Upper lobe of left lung (tissue), 6 donors: Measurements from ENCODE around the gene HOMER2. TPM values are rescaled to one million over a fixed set of nuclear protein-coding genes. Genes with fewer than 3 reads are reported as not detected.
"Not testable (repeated sequence)": the region's sequence is repeated elsewhere in the genome, so short reads cannot be mapped to it uniquely, and the experiment has no call there.

ENCODE experiments used
- ATAC-seq, 2 donors: fragments of 200-7000 bp; cut with Tn5 transposase; one replicate each; pipeline ENCODE4 v1.9.1; 2022; ENCODE audit warnings: mild to moderate bottlenecking in 2 of 2, moderate library complexity in 2 of 2; ENCODE audit not compliant: low FRiP score in 2 of 2
- DNase-seq, 2 donors: peaks; one replicate each; pipeline ENCODE4 v3.0.0-alpha.2; 2019 to 2020
- H3K27ac ChIP-seq, 4 donors: fragments of 200-600 bp; sonication (generic); one replicate each; pipeline ENCODE4 v1.5.1; 2016 to 2019
- H3K27me3 ChIP-seq, 4 donors: fragments of 200-600 bp; sonication (generic); one replicate each; pipeline ENCODE4 v1.5.1; 2017 to 2019
- H3K36me3 ChIP-seq, 4 donors: fragments of 200-600 bp; sonication (generic); one replicate each; pipeline ENCODE4 v1.5.1; 2016 to 2019
- H3K4me1 ChIP-seq, 4 donors: fragments of 200-600 bp; sonication (generic); one replicate each; pipeline ENCODE4 v1.5.1; 2018 to 2019
- H3K4me3 ChIP-seq, 4 donors: fragments of 200-600 bp; sonication (generic); one replicate each; pipeline ENCODE4 v1.5.1; 2017 to 2019; ENCODE audit warnings: mild to moderate bottlenecking in 2 of 4, moderate library complexity in 1 of 4
- H3K9me3 ChIP-seq, 4 donors: fragments of 200-600 bp; sonication (generic); one replicate each; pipeline ENCODE4 v1.5.1; 2018 to 2019
- EP300 ChIP-seq, 4 donors: sonication (generic); formaldehyde crosslinking; IDR thresholded peaks; one replicate each; pipeline ENCODE4 v1.5.1; 2017; ENCODE audit warnings: antibody characterized with exemption in 4 of 4, control low read depth in 2 of 4
- POLR2A ChIP-seq, 4 donors: fragments of 450-650 bp; IDR thresholded peaks; one replicate each; pipeline ENCODE4 v1.5.1; 2016 to 2017; ENCODE audit warnings: antibody characterized with exemption in 4 of 4, mild to moderate bottlenecking in 2 of 4
- POLR2AphosphoS5 ChIP-seq, 2 donors: sonication (generic); formaldehyde crosslinking; IDR thresholded peaks; one replicate each; pipeline ENCODE4 v1.5.1; 2017; ENCODE audit warnings: antibody characterized with exemption in 2 of 2
- WGBS, 2 donors: methylation state at CpG; one replicate each; pipeline ENCODE4 v1.1.5; 2017 to 2018; 5-methylcytosine and 5-hydroxymethylcytosine counted together
- total RNA-seq, 6 donors: library from RNA; depleted of rRNA in 4 of 6; stranded (reverse); fragments of >200 nt in 4 of 6; gene quantifications; one replicate each; pipeline versions ENCODE4 v1.1.0 to v1.2.1, GENCODE V29; 2016 to 2021
- TF ChIP-seq, protein P1 (sequence below), 6 experiments: fragments of 450-650 bp in 4 of 6; fragments of 200-600 bp in 2 of 6; sonication (generic) in 2 of 6; IDR thresholded peaks; one replicate each; pipeline ENCODE4 v1.5.1; 2016 to 2019; ENCODE audit warnings: antibody characterized with exemption in 6 of 6
- donor health status: DM: no; HTN: no; CAD: no; lungs with moderate emphysema.
- donor health status: DM: no; HTN: yes; CAD: no; lungs with severe emphysema.

Gene HOMER2
- 10 to 100 TPM; 11.3 to 76.5 (median 26.5) TPM for total RNA-seq

DNA sequence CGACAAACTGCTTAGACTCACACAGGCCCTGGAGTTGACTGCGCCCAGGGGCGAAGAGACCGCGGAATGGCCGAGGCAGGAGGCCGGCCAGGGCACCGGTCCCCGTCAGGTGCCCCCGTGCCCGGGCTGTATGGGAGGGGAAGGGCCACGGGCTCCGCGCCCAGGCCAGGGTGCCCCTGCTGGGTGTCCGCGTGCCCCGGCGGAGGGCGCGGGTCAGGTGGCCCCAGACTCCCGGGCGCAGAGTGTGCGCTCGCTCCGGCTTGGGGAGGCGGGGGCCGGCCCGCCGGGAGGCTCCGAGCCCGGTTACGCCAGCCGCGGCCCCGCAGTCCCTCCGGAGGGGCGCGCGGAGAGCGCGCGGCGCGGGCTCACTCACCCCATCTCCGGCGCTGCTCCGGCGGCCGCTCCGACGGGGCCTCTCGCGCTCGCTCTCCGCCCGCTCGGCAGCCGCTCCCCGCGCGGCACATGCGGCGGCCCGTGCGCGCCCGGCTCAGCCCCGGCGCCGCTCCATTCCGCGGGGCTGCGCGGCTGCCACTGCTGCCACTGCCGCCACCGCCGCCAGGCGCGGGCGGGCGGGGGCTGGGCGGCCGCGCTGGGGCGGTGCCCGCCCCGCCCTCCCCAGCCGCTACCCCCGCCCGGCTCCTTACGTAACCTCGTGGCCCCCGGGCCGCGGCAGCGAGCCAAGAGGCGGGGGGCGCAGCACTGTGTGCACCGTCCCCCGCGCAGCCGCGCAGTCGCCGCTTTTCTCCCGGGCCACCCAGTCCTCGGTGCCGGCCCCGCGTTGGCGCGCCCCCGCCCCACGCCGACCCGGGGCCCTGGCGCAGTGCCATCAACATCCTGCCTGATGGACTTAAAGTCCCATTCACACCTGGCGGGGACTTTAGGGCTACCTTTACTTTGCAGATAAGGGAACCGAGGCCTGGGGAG lies at the start of gene HOMER2:
Gene HOMER2, minus strand, starts transcription at position 563 of the 924 bp plus-strand sequence. Its CDS starts 185 bp downstream, at position 378.
- Histone ChIP-seq H3K9me3 (no peaks in the 10 kb centered on the region), H3K27me3 (peaks cover 0 to 4% (median 0%) of the 10 kb centered on the region in 4 donors), H3K4me1 (peaks cover 3 to 25% (median 7%) of the 10 kb centered on the region in 4 donors), H3K36me3 (no peaks in the 10 kb centered on the region), H3K4me3 (peak within 1 kb of the TSS; percentile 20 to 69 (median 61)), H3K27ac (peak within 1 kb of the TSS in 3 of 4 donors; percentile 45 to 67 (median 53))
- TF ChIP-seq EP300 (IDR thresholded peaks at IDR 0.05) (no peak), POLR2A (IDR thresholded peaks at IDR 0.05) (peak in 1 of 4 donors; percentile 6)
- TF ChIP-seq, protein P1, sequence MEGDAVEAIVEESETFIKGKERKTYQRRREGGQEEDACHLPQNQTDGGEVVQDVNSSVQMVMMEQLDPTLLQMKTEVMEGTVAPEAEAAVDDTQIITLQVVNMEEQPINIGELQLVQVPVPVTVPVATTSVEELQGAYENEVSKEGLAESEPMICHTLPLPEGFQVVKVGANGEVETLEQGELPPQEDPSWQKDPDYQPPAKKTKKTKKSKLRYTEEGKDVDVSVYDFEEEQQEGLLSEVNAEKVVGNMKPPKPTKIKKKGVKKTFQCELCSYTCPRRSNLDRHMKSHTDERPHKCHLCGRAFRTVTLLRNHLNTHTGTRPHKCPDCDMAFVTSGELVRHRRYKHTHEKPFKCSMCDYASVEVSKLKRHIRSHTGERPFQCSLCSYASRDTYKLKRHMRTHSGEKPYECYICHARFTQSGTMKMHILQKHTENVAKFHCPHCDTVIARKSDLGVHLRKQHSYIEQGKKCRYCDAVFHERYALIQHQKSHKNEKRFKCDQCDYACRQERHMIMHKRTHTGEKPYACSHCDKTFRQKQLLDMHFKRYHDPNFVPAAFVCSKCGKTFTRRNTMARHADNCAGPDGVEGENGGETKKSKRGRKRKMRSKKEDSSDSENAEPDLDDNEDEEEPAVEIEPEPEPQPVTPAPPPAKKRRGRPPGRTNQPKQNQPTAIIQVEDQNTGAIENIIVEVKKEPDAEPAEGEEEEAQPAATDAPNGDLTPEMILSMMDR (IDR thresholded peaks at IDR 0.05), result peak in 1 of 6 experiments; percentile 45
- peak in 1 of 2 donors; percentile 91 for DNase-seq
- 0 to 2% methylated on average over 14 to 32 of the region's 119 CpGs for WGBS, 2 donors
- ATAC-seq, result peak in 1 of 2 donors; percentile 71

DNA sequence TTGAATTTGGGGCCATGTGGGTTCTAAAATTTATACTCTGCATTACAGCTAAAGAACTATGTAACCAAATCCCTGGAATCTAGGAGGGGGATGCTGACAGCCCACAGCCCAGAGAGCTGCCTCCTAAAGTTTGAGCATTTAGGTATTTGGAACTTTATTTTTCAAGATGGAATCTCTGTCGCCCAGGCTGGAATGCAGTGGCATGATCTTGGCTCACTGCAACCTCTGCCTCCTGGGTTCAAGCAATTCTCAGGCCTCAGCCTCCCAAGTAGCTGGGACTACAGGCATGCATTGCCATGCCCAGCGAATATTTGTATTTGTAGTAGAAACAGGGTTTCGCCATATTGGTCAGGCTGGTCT lies 48.1 kb upstream of the HOMER2 start:
- H3K27me3 ChIP-seq, H3K9me3 ChIP-seq, H3K4me1 ChIP-seq, ATAC-seq, H3K27ac ChIP-seq, DNase-seq, H3K4me3 ChIP-seq: not testable (repeated sequence)
- H3K36me3 ChIP-seq, result peaks cover 4 to 22% (median 7%) of the 10 kb centered on the region in 4 donors
- WGBS, 2 donors, result 91 to 100% methylated on average over 2 to 3 of the region's 3 CpGs

DNA sequence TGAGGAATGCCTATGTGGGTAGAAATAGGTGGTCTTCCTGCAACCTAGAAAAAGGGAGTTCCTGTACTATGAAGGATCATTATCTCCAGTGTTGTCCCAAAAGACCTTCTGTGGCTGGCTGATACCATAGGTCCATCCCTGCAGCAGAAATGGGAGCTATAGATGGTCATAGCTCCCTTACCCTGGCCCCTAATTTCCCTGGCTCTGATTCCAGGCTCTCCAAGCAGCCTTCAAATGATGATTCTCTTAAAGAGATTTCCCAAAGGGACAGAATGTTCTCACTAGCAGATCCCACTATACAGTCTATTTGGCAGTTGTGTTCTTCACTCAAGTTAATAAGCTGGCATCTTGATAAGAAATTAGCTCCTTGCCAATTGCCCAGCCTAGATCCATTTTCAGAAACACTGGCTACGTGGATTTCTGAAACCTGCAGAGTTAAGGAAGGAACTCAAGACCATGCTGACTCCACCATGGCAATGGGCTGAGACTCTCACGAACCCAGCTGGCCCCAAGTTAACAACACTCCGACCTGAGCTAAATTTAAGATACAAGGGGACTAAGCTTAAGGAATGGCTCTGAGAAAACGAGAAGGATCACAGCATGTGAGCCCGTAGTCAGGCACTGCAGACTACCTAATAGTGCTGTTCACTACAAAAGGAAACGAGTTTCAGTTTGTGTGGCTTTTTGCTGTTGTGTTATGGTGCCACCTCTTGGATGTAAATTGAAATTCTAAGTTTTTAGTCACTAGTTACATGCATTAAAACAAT lies 47.6 kb upstream of the HOMER2 start:
- Histone ChIP-seq H3K4me3 (peak overlapping the region in 2 of 4 donors; percentile 33 to 35), H3K9me3 (no peaks in the 10 kb centered on the region), H3K36me3 (peaks cover under 1 to 16% (median 5%) of the 10 kb centered on the region in 4 donors), H3K27ac (no peak overlapping the region), H3K27me3 (no peaks in the 10 kb centered on the region), H3K4me1 (peaks cover 0 to 9% (median 3%) of the 10 kb centered on the region in 4 donors)
- DNase-seq, result no peak
- WGBS, 2 donors, result 20 to 37% methylated on average over 6 of the region's 6 CpGs
- ATAC-seq, result peak; percentile 68 to 80
- no peak for TF ChIP-seq EP300 (IDR thresholded peaks at IDR 0.05)
- TF ChIP-seq, protein P1 (IDR thresholded peaks at IDR 0.05), result peak in 3 of 6 experiments; percentile 41 to 54 (median 43)

DNA sequence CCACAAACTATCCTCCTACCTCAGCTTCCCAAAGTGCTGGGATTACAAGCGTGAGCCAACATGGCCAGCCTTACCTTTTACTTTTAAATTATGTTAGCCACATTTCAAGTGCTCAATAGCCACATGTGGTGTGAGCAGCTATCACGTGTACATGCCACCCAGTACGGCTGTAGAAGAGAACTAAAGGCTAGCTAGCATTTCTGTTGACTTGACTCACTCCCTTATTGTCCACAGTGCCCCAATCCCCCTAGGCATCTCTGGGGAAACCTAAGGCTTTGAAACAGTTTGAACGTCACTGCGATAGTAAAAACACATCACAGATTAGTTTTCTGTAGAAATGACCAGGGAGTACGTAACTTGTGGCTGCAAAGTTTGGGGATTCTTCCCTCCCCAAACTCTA lies 46.9 kb upstream of the HOMER2 start:
- no peak for ATAC-seq
- Histone ChIP-seq H3K9me3 (no peaks in the 10 kb centered on the region), H3K27ac (no peak overlapping the region), H3K4me1 (peaks cover 0 to 9% (median 3%) of the 10 kb centered on the region in 4 donors), H3K36me3 (peaks cover 0 to 11% (median 0%) of the 10 kb centered on the region in 4 donors), H3K27me3 (no peaks in the 10 kb centered on the region), H3K4me3 (no peak overlapping the region)
- TF ChIP-seq POLR2A (IDR thresholded peaks at IDR 0.05) (no peak), POLR2AphosphoS5 (IDR thresholded peaks at IDR 0.05) (no peak), EP300 (IDR thresholded peaks at IDR 0.05) (no peak)
- TF ChIP-seq, protein P1 (IDR thresholded peaks at IDR 0.05), result no peak
- no peak for DNase-seq
- WGBS, 2 donors, result 87 to 92% methylated on average over 6 of the region's 6 CpGs

DNA sequence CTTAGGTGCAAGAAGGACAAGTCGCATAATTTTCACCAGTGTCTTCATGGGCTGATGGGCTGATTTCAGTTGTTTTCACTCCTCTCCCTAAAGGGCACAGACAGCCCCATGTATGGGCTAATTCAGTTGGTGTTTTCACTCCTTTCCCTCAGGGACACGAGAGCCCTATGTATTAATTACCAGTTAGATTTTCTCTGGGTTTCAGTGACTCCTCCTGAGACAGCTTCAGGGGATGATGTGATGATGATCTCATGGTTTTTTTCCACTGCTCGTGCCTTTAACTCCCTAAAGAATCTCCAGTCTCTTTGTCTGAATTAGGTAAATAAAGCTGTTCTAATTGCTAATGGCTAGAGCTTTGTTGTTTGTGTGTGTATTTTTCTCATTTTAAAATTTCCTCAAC lies 43.4 kb upstream of the HOMER2 start:
- Histone ChIP-seq H3K4me3 (no peak overlapping the region), H3K27me3 (no peaks in the 10 kb centered on the region), H3K36me3 (peaks cover under 1 to 8% (median 5%) of the 10 kb centered on the region in 4 donors), H3K4me1 (peaks cover 0 to 9% (median 3%) of the 10 kb centered on the region in 4 donors), H3K9me3 (no peaks in the 10 kb centered on the region), H3K27ac (no peak overlapping the region)
- ATAC-seq, result no peak
- DNase-seq, result no peak
- TF ChIP-seq POLR2AphosphoS5 (IDR thresholded peaks at IDR 0.05), result no peak
- TF ChIP-seq, protein P1 (IDR thresholded peaks at IDR 0.05), result no peak
- no peak for TF ChIP-seq EP300 (IDR thresholded peaks at IDR 0.05)
- no peak for TF ChIP-seq POLR2A (IDR thresholded peaks at IDR 0.05)
- 73 to 74% methylated on average over 3 of the region's 3 CpGs for WGBS, 2 donors
